GM12892 (cell line): ENCODE data around the gene FCN3.

Experiments used
- POLR2A ChIP-seq: IDR thresholded peaks from 2 replicates; pipeline ENCODE4 v1.6.1; 2011; ENCODE audit warnings: low read depth, low read length, control low read depth
- TAF1 ChIP-seq: IDR thresholded peaks from 2 replicates; pipeline ENCODE4 v1.6.1; 2011; ENCODE audit warnings: low read depth, mild to moderate bottlenecking, control low read depth, low read length, borderline replicate concordance

- TF ChIP-seq POLR2A (peak; percentile 43; the same call in 1 of the 2 replicates), TAF1 (no peak)
These were observed 17.9 kb downstream of the FCN3 start for GRCh38 chr1:27356619-27357280.
